Measurements from ENCODE around the gene TUBB2A.
A peak's percentile ranks its signal among the peaks of the same experiment; 100 is the strongest.
"Not testable (repeated sequence)": the region's sequence is repeated elsewhere in the genome, so short reads cannot be mapped to it uniquely, and the experiment has no call there.

Gene TUBB2A

DNA sequence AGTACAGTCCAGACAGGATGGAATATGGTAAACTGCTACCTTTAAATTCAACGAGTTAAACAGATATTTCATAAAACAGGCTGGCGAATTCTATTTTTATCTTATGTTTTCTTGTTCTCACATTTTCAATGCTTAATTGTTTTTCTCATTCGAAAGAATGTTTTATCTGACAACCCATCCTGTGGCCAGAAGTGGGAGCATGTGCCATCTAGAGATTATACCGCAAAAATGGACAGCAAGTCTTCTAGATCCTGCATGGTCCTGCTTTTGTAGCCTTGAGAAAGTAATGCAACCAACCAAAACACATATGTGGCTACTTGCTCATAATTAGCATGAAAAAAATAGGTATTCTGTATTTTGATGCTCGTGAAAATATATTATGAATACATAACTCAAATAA is 39.4 kb upstream of the TUBB2A start:
- no peaks in the 10 kb centered on the region for H3K9me3 ChIP-seq (ENCODE audit: control insufficient read depth in 5 of 5, low read length in 5 of 5)
- no peak overlapping the region for H3K9ac ChIP-seq (ENCODE audit: low read length in 5 of 5)
- H3K27ac ChIP-seq (ENCODE audit: low read depth, low read length): no peak overlapping the region
- H3K4me3 ChIP-seq (ENCODE audit: low read depth in 1 of 5, low read length in 5 of 5): no peak overlapping the region
- H3K4me1 ChIP-seq (ENCODE audit: control insufficient read depth in 5 of 5, insufficient read depth in 5 of 5, low read length in 5 of 5): peaks cover 0 to 13% (median 10%) of the 10 kb centered on the region in 5 donors
- H3K27me3 ChIP-seq (ENCODE audit: control insufficient read depth in 5 of 5, insufficient read depth in 4 of 5, low read length in 5 of 5): no peaks in the 10 kb centered on the region
- H3K36me3 ChIP-seq (ENCODE audit: control insufficient read depth in 5 of 5, insufficient read depth in 5 of 5, low read length in 5 of 5): no peaks in the 10 kb centered on the region

DNA sequence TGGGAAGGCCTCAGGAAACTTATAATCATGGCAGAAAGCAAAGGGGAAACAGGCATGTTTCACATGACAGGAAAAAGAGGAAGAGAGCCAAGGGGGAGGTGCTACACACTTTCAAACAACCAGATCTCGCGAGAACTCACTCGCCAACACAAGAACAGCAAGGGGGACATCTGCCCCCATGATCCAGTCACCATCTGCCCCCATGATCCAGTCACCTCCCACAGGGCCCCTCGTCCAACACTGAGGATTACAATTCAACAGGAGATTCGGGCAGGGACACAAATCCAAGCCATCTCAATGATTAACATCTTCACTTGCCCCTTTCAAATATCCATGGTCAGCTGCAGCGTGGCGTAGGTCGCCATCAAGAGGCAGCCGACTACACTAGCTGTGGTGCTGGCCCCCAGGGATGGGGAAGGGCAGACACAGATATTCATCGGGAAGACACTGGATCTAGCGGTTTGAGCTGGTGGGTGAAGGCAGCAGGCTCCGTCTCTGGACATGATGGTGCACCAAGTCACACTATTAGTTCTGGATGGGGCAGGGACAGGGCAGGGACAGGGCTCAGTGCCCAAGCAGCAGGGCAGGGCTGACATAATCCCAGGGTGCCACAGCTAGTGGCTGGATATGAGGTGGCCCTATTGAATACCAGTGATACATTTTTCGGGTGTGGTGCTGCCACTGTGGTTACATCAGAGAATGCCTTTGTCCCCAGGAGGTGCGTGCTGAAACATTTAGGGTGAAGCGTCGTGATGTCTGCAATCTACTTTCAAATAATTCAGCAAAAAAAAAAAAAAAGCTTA is 38.6 kb upstream of the TUBB2A start:
- no peaks in the 10 kb centered on the region for H3K27me3 ChIP-seq (ENCODE audit: control insufficient read depth in 5 of 5, insufficient read depth in 4 of 5, low read length in 5 of 5)
- no peaks in the 10 kb centered on the region for H3K36me3 ChIP-seq (ENCODE audit: control insufficient read depth in 5 of 5, insufficient read depth in 5 of 5, low read length in 5 of 5)
- H3K4me3 ChIP-seq (ENCODE audit: low read depth in 1 of 5, low read length in 5 of 5): peak overlapping the region in 1 of 5 donors; percentile 22
- H3K27ac ChIP-seq (ENCODE audit: low read depth, low read length): no peak overlapping the region
- no peaks in the 10 kb centered on the region for H3K9me3 ChIP-seq (ENCODE audit: control insufficient read depth in 5 of 5, low read length in 5 of 5)
- peaks cover 0 to 13% (median 10%) of the 10 kb centered on the region in 5 donors for H3K4me1 ChIP-seq (ENCODE audit: control insufficient read depth in 5 of 5, insufficient read depth in 5 of 5, low read length in 5 of 5)
- no peak overlapping the region for H3K9ac ChIP-seq (ENCODE audit: low read length in 5 of 5)

GRCh38 chr6:3195420-3195694 is 38.0 kb upstream of the TUBB2A start:
- Histone ChIP-seq H3K27me3 (ENCODE audit: control insufficient read depth in 5 of 5, insufficient read depth in 4 of 5, low read length in 5 of 5) (no peaks in the 10 kb centered on the region), H3K36me3 (ENCODE audit: control insufficient read depth in 5 of 5, insufficient read depth in 5 of 5, low read length in 5 of 5) (no peaks in the 10 kb centered on the region), H3K27ac (ENCODE audit: low read depth, low read length) (no peak overlapping the region), H3K4me3 (ENCODE audit: low read depth in 1 of 5, low read length in 5 of 5) (no peak overlapping the region), H3K9ac (ENCODE audit: low read length in 5 of 5) (no peak overlapping the region), H3K9me3 (ENCODE audit: control insufficient read depth in 5 of 5, low read length in 5 of 5) (no peaks in the 10 kb centered on the region), H3K4me1 (ENCODE audit: control insufficient read depth in 5 of 5, insufficient read depth in 5 of 5, low read length in 5 of 5) (peaks cover 0 to 13% (median 10%) of the 10 kb centered on the region in 5 donors)

DNA sequence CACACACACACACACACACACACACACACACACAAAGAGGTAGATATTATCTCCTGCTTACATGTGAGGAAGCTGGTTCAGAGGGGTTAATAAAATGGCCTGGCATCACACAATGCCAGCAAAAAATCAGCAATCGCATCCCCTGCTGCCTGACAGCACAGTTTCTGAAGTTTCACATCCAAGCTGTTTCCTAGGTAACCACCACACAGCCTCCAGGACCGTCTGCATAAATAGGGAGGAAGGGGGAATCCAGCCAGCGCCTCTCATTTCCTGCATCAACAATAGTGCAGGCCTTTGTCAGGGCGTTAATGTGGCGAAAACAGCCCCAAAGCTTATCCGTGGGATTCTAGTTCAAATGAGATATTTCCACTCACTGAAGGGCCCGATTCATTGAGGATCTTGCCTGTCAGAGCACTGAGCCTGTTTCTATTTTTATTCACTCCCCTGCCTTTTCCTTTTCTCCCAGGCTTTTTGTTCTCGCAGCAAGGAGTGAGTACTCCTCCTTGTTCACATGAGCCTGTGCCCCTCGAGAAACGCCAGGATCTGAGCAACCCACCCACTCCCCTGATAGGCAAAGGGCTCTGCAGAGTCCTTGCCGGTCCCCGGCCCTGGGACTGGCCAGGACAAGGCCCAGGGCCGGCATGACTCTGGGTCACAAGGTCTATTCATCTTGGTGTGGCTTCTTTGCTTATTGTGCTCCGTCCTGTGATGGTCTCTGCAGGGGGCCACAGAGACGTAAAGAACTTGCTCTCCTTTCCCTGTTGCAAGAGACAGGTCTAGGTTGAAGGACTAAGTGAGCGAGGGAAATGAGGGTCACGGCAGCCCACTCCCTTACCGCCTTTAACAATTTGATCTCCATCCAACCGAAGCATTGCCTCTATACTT is 37.4 kb upstream of the TUBB2A start:
- no peak overlapping the region for H3K9ac ChIP-seq (ENCODE audit: low read length in 5 of 5)
- H3K36me3 ChIP-seq (ENCODE audit: control insufficient read depth in 5 of 5, insufficient read depth in 5 of 5, low read length in 5 of 5): no peaks in the 10 kb centered on the region
- H3K27ac ChIP-seq (ENCODE audit: low read depth, low read length): no peak overlapping the region
- peaks cover 0 to 13% (median 10%) of the 10 kb centered on the region in 5 donors for H3K4me1 ChIP-seq (ENCODE audit: control insufficient read depth in 5 of 5, insufficient read depth in 5 of 5, low read length in 5 of 5)
- H3K9me3 ChIP-seq (ENCODE audit: control insufficient read depth in 5 of 5, low read length in 5 of 5): no peaks in the 10 kb centered on the region
- no peak overlapping the region for H3K4me3 ChIP-seq (ENCODE audit: low read depth in 1 of 5, low read length in 5 of 5)
- no peaks in the 10 kb centered on the region for H3K27me3 ChIP-seq (ENCODE audit: control insufficient read depth in 5 of 5, insufficient read depth in 4 of 5, low read length in 5 of 5)

DNA sequence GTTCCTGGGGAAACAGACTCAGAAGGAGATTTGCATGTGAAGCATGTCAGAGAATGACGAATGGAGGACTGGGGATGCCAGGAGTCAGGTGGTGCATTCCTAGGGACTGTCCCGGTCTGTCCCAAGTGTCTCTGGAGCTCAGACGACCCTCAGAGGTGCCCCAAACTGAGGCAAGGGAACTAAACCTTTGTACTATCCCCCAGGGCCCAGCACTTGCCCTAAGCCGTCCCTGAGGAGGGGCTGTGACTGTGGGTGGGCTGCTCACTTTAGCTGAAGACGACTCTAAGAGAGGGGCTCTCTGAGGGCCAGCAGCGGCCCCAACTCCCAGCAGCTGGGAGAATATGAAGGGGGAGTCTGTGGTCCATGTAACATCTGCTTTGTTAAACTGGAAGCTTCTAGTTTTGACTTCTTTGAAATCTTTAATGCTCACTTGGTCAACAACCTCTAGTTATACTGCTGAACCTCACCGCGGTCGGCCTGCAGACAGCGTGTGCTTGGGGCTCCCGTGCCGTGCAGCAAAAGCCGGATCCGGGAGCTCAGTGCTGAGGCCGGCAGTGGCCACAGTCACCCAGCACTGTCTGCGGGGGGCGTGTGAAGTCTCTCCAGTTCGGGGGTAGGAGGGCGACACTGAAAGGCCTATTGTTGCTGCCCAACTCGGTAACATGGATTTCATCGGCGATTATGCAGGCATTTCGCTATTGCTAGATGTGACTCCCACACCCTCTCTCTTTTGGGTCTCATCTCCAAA is 35.9 kb upstream of the TUBB2A start:
- H3K27me3 ChIP-seq (ENCODE audit: control insufficient read depth in 5 of 5, insufficient read depth in 4 of 5, low read length in 5 of 5): no peaks in the 10 kb centered on the region
- H3K36me3 ChIP-seq (ENCODE audit: control insufficient read depth in 5 of 5, insufficient read depth in 5 of 5, low read length in 5 of 5): no peaks in the 10 kb centered on the region
- no peaks in the 10 kb centered on the region for H3K9me3 ChIP-seq (ENCODE audit: control insufficient read depth in 5 of 5, low read length in 5 of 5)
- H3K27ac ChIP-seq (ENCODE audit: low read depth, low read length): no peak overlapping the region
- H3K4me1 ChIP-seq (ENCODE audit: control insufficient read depth in 5 of 5, insufficient read depth in 5 of 5, low read length in 5 of 5): peaks cover 0 to 13% (median 10%) of the 10 kb centered on the region in 5 donors
- no peak overlapping the region for H3K9ac ChIP-seq (ENCODE audit: low read length in 5 of 5)
- H3K4me3 ChIP-seq (ENCODE audit: low read depth in 1 of 5, low read length in 5 of 5): no peak overlapping the region

DNA sequence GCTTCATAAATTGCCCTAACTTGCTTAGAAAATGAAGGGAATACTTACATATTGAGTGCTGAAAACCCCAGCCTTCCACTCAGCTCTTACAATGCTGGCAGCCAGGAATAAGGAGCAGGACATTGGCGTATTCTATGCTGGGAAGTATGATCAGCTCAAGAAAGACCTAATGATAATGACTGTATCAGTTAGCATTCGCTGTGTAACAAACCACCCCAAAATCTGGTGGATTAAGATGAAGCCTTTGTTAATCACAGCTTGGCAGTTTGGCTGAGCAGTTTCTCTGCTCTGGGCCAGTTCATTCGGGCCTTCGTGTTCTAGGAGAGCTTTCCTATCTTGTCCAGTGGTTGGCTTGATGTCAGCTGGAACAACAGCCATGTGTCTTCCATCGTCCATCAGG is 33.4 kb upstream of the TUBB2A start:
- peaks cover 0 to 11% (median 3%) of the 10 kb centered on the region in 5 donors for H3K4me1 ChIP-seq (ENCODE audit: control insufficient read depth in 5 of 5, insufficient read depth in 5 of 5, low read length in 5 of 5)
- no peaks in the 10 kb centered on the region for H3K27me3 ChIP-seq (ENCODE audit: control insufficient read depth in 5 of 5, insufficient read depth in 4 of 5, low read length in 5 of 5)
- H3K27ac ChIP-seq (ENCODE audit: low read depth, low read length): no peak overlapping the region
- H3K9ac ChIP-seq (ENCODE audit: low read length in 5 of 5): no peak overlapping the region
- H3K9me3 ChIP-seq (ENCODE audit: control insufficient read depth in 5 of 5, low read length in 5 of 5): no peaks in the 10 kb centered on the region
- H3K36me3 ChIP-seq (ENCODE audit: control insufficient read depth in 5 of 5, insufficient read depth in 5 of 5, low read length in 5 of 5): no peaks in the 10 kb centered on the region
- H3K4me3 ChIP-seq (ENCODE audit: low read depth in 1 of 5, low read length in 5 of 5): no peak overlapping the region

GRCh38 chr6:3190056-3190455 is 32.7 kb upstream of the TUBB2A start:
- no peaks in the 10 kb centered on the region for H3K9me3 ChIP-seq (ENCODE audit: control insufficient read depth in 5 of 5, low read length in 5 of 5)
- H3K27ac ChIP-seq (ENCODE audit: low read depth, low read length): no peak overlapping the region
- H3K4me3 ChIP-seq (ENCODE audit: low read depth in 1 of 5, low read length in 5 of 5): no peak overlapping the region
- peaks cover 0 to 6% (median 0%) of the 10 kb centered on the region in 5 donors for H3K4me1 ChIP-seq (ENCODE audit: control insufficient read depth in 5 of 5, insufficient read depth in 5 of 5, low read length in 5 of 5)
- no peaks in the 10 kb centered on the region for H3K27me3 ChIP-seq (ENCODE audit: control insufficient read depth in 5 of 5, insufficient read depth in 4 of 5, low read length in 5 of 5)
- no peaks in the 10 kb centered on the region for H3K36me3 ChIP-seq (ENCODE audit: control insufficient read depth in 5 of 5, insufficient read depth in 5 of 5, low read length in 5 of 5)
- no peak overlapping the region for H3K9ac ChIP-seq (ENCODE audit: low read length in 5 of 5)

- H3K9me3 ChIP-seq (ENCODE audit: control insufficient read depth in 5 of 5, low read length in 5 of 5); H3K4me3 ChIP-seq (ENCODE audit: low read depth in 1 of 5, low read length in 5 of 5); H3K9ac ChIP-seq (ENCODE audit: low read length in 5 of 5); H3K27ac ChIP-seq (ENCODE audit: low read depth, low read length); H3K4me1 ChIP-seq (ENCODE audit: control insufficient read depth in 5 of 5, insufficient read depth in 5 of 5, low read length in 5 of 5); H3K27me3 ChIP-seq (ENCODE audit: control insufficient read depth in 5 of 5, insufficient read depth in 4 of 5, low read length in 5 of 5); H3K36me3 ChIP-seq (ENCODE audit: control insufficient read depth in 5 of 5, insufficient read depth in 5 of 5, low read length in 5 of 5): not testable (repeated sequence)
Measured at GRCh38 chr6:3189192-3189591, 31.8 kb upstream of the TUBB2A start.

- Histone ChIP-seq H3K9me3 (ENCODE audit: control insufficient read depth in 5 of 5, low read length in 5 of 5) (no peaks in the 10 kb centered on the region), H3K4me1 (ENCODE audit: control insufficient read depth in 5 of 5, insufficient read depth in 5 of 5, low read length in 5 of 5) (peaks cover 0 to 2% (median 0%) of the 10 kb centered on the region in 5 donors), H3K27me3 (ENCODE audit: control insufficient read depth in 5 of 5, insufficient read depth in 4 of 5, low read length in 5 of 5) (no peaks in the 10 kb centered on the region), H3K27ac (ENCODE audit: low read depth, low read length) (no peak overlapping the region), H3K9ac (ENCODE audit: low read length in 5 of 5) (no peak overlapping the region), H3K36me3 (ENCODE audit: control insufficient read depth in 5 of 5, insufficient read depth in 5 of 5, low read length in 5 of 5) (no peaks in the 10 kb centered on the region), H3K4me3 (ENCODE audit: low read depth in 1 of 5, low read length in 5 of 5) (no peak overlapping the region)
Measured at GRCh38 chr6:3188262-3188661, 30.9 kb upstream of the TUBB2A start.

DNA sequence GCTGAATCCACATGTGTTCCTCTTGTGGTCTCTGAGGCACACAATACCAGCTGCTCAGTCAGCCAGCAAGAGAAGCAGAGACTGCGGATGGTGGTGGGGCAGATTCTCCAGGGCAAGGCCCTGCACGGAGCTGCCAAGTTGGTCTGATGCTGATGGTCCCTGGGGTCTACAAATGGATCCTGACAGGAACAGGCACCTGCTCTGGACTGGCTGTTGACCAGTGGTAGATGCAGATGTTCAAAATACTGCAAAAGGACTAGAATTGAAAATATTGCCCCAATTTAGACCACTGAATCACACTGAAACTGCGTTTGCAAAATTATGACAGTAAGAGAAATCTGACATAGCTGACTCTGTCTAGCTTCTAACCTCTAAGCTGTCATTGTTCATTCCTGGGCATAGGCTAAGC is 29.6 kb upstream of the TUBB2A start:
- H3K27ac ChIP-seq (ENCODE audit: low read depth, low read length): no peak overlapping the region
- no peaks in the 10 kb centered on the region for H3K27me3 ChIP-seq (ENCODE audit: control insufficient read depth in 5 of 5, insufficient read depth in 4 of 5, low read length in 5 of 5)
- H3K9ac ChIP-seq (ENCODE audit: low read length in 5 of 5): no peak overlapping the region
- no peaks in the 10 kb centered on the region for H3K9me3 ChIP-seq (ENCODE audit: control insufficient read depth in 5 of 5, low read length in 5 of 5)
- peaks cover 0 to 6% (median 0%) of the 10 kb centered on the region in 5 donors for H3K4me1 ChIP-seq (ENCODE audit: control insufficient read depth in 5 of 5, insufficient read depth in 5 of 5, low read length in 5 of 5)
- H3K36me3 ChIP-seq (ENCODE audit: control insufficient read depth in 5 of 5, insufficient read depth in 5 of 5, low read length in 5 of 5): no peaks in the 10 kb centered on the region
- no peak overlapping the region for H3K4me3 ChIP-seq (ENCODE audit: low read depth in 1 of 5, low read length in 5 of 5)
